CD4-positive, alpha-beta T cell treated with Interleukin-1 beta for 1 hour (primary cell): ENCODE data around the gene OR10H5.
"Not testable (repeated sequence)": the region's sequence is repeated elsewhere in the genome, so short reads cannot be mapped to it uniquely, and the experiment has no call there.

Experiments used
- DNase-seq, 2 donors: peaks; one replicate each; pipeline ENCODE4 v3.0.0-alpha.2; 2020 to 2022

OR10H5 gene

GRCh38 chr19:15812060-15812722, 24.7 kb downstream of the OR10H5 start:
- peak; percentile 32 to 52 for DNase-seq

- DNase-seq, result no peak
Measured at GRCh38 chr19:15813916-15814315, 26.5 kb downstream of the OR10H5 start.

GRCh38 chr19:15815306-15815705, 27.8 kb downstream of the OR10H5 start, which contains the start of gene OR10H1:
TSS of gene OR10H1 (minus strand) at chr19:15815664. CDS start at chr19:15808037, 7,627 bp downstream.
- DNase-seq, result no peak

GRCh38 chr19:15820646-15821045, 33.2 kb downstream of the OR10H5 start:
- peak in 1 of 2 donors; percentile 28 for DNase-seq

GRCh38 chr19:15825753-15826152, 38.3 kb downstream of the OR10H5 start:
- no peak for DNase-seq

- no peak for DNase-seq
Measured at GRCh38 chr19:15828121-15828610, 40.7 kb downstream of the OR10H5 start.

GRCh38 chr19:15828611-15829305, 41.3 kb downstream of the OR10H5 start:
- not testable (repeated sequence) for DNase-seq

- DNase-seq, result no peak
Measured at GRCh38 chr19:15829306-15829698, 41.8 kb downstream of the OR10H5 start.

GRCh38 chr19:15829786-15830185, 42.3 kb downstream of the OR10H5 start:
- DNase-seq, result no peak

- DNase-seq, result no peak
Measured at GRCh38 chr19:15831626-15832025, 44.2 kb downstream of the OR10H5 start.

- not testable (repeated sequence) for DNase-seq
Measured at GRCh38 chr19:15834232-15834631, 46.8 kb downstream of the OR10H5 start.

- DNase-seq, result peak; percentile 72 to 83
Measured at GRCh38 chr19:15835565-15836329, 48.3 kb downstream of the OR10H5 start.

GRCh38 chr19:15836330-15837220, 49.1 kb downstream of the OR10H5 start:
- DNase-seq, result peak; percentile 95 to 96

- DNase-seq, result no peak
Measured at GRCh38 chr19:15837221-15837731, 49.8 kb downstream of the OR10H5 start.

- no peak for DNase-seq
Measured at GRCh38 chr19:15838351-15838750, 50.9 kb downstream of the OR10H5 start.

- DNase-seq, result not testable (repeated sequence)
Measured at GRCh38 chr19:15839888-15840287, 52.4 kb downstream of the OR10H5 start.

- no peak for DNase-seq
Measured at GRCh38 chr19:15840833-15841232, 53.4 kb downstream of the OR10H5 start.

- DNase-seq, result no peak
Measured at GRCh38 chr19:15841875-15842569, 54.6 kb downstream of the OR10H5 start.

- peak in 1 of 2 donors; percentile 6 for DNase-seq
Measured at GRCh38 chr19:15843203-15843893, 55.9 kb downstream of the OR10H5 start.

GRCh38 chr19:15843894-15844222, 56.4 kb downstream of the OR10H5 start:
- not testable (repeated sequence) for DNase-seq

- DNase-seq, result no peak
Measured at GRCh38 chr19:15846923-15847322, 59.5 kb downstream of the OR10H5 start.
